HG02642 (cell line): ENCODE data around the gene ZNF154.

ENCODE experiments used
- ATAC-seq: cut with Tn5 transposase; IDR thresholded peaks from one replicate; pipeline ENCODE4 v1.9.1; 2021; ENCODE audit warnings: mild to moderate bottlenecking; ENCODE audit not compliant: unreplicated experiment, poor library complexity

Gene ZNF154

GRCh38 chr19:57682226-57682766 is 26.7 kb downstream of the ZNF154 start:
- ATAC-seq = no peak

- ATAC-seq = no peak
These were observed 33.1 kb downstream of the ZNF154 start for GRCh38 chr19:57675881-57676280.

- no peak for ATAC-seq
These were observed 36.5 kb downstream of the ZNF154 start for GRCh38 chr19:57672466-57672865.

- ATAC-seq = no peak
These were observed 37.7 kb downstream of the ZNF154 start for GRCh38 chr19:57671124-57671895.

- no peak for ATAC-seq
These were observed 40.4 kb downstream of the ZNF154 start, which contains the start of gene ZSCAN4 for GRCh38 chr19:57668635-57669034. TSS of gene ZSCAN4 (plus strand) at chr19:57668935. CDS start at chr19:57676146, 7,211 bp downstream.

GRCh38 chr19:57667228-57667627 is 41.8 kb downstream of the ZNF154 start:
- no peak for ATAC-seq

- ATAC-seq = no peak
These were observed 43.7 kb downstream of the ZNF154 start for GRCh38 chr19:57665261-57665806.

GRCh38 chr19:57664269-57665127 is 44.5 kb downstream of the ZNF154 start:
- no peak for ATAC-seq

GRCh38 chr19:57656346-57656745 is 52.7 kb downstream of the ZNF154 start:
- no peak for ATAC-seq

GRCh38 chr19:57655443-57655842 is 53.6 kb downstream of the ZNF154 start:
- no peak for ATAC-seq

GRCh38 chr19:57653689-57654088 is 55.3 kb downstream of the ZNF154 start:
- ATAC-seq = no peak

- ATAC-seq = no peak
These were observed 57.4 kb downstream of the ZNF154 start for GRCh38 chr19:57651654-57651996.

- ATAC-seq = no peak
These were observed 60.5 kb downstream of the ZNF154 start for GRCh38 chr19:57648331-57649003.
